Fibroblast of villous mesenchyme (primary cell): ENCODE data around the gene LUC7L3. TPM values are rescaled to one million over a fixed set of nuclear protein-coding genes. Genes with fewer than 3 reads are reported as not detected.

Source experiments
- DNase-seq: peaks from one replicate; pipeline ENCODE4 v3.0.0-alpha.2; 2010; ENCODE audit warnings: low read depth
- H3K4me3 ChIP-seq: 2 replicates; pipeline ENCODE4 v1.5.1; 2011; ENCODE audit warnings: low read depth, mild to moderate bottlenecking, low read length
- CTCF ChIP-seq: IDR thresholded peaks from 2 replicates; pipeline ENCODE4 v1.5.1; 2012; ENCODE audit warnings: low read depth, mild to moderate bottlenecking, low read length; ENCODE audit not compliant: insufficient read depth
- total RNA-seq: library from RNA; depleted of rRNA; stranded (reverse); fragments of >200 nt; gene quantifications from 2 replicates; pipeline ENCODE4 v1.2.3, GENCODE V29; 2012

LUC7L3 gene
- total RNA-seq, 1 donor, result 31.5 TPM

GRCh38 chr17:50785946-50786570, 66.7 kb downstream of the LUC7L3 start:
- no peak for TF ChIP-seq CTCF
- no peak overlapping the region for H3K4me3 ChIP-seq
- peak; percentile 62 for DNase-seq

- H3K4me3 ChIP-seq, result no peak overlapping the region
- no peak for TF ChIP-seq CTCF
- DNase-seq, result no peak
Observed at GRCh38 chr17:50787106-50787505, 67.7 kb downstream of the LUC7L3 start.

GRCh38 chr17:50790618-50791017, 71.2 kb downstream of the LUC7L3 start:
- TF ChIP-seq CTCF, result no peak
- H3K4me3 ChIP-seq, result no peak overlapping the region
- DNase-seq, result no peak

GRCh38 chr17:50792132-50792531, 72.7 kb downstream of the LUC7L3 start:
- no peak for TF ChIP-seq CTCF
- no peak for DNase-seq
- H3K4me3 ChIP-seq, result no peak overlapping the region

GRCh38 chr17:50793007-50793406, 73.6 kb downstream of the LUC7L3 start:
- no peak overlapping the region for H3K4me3 ChIP-seq
- no peak for TF ChIP-seq CTCF
- DNase-seq, result no peak

- no peak for TF ChIP-seq CTCF
- no peak for DNase-seq
- H3K4me3 ChIP-seq, result no peak overlapping the region
Observed at GRCh38 chr17:50794361-50794760, 75.0 kb downstream of the LUC7L3 start.
